Measurements from ENCODE around the gene OR2B2.

DNA sequence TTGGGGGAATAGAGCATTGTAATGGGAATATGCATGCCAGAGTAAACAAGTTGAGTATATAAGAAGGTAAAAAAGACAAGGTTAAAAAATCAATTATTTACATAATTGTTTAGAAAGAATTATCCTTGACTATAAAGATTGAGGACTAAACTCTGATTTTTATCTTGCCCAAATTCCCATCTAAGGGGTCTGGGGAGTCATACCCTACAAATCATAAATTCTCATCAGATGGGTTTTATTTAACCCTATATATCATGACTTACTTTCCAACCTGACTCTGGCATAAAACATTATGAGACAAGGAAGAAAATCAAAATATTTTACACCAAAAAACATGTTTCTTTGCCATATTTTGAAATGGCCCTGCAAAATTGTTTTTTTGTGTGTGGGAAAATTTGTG lies 12.7 kb downstream of the OR2B2 start:
- TF ChIP-seq, protein P1, sequence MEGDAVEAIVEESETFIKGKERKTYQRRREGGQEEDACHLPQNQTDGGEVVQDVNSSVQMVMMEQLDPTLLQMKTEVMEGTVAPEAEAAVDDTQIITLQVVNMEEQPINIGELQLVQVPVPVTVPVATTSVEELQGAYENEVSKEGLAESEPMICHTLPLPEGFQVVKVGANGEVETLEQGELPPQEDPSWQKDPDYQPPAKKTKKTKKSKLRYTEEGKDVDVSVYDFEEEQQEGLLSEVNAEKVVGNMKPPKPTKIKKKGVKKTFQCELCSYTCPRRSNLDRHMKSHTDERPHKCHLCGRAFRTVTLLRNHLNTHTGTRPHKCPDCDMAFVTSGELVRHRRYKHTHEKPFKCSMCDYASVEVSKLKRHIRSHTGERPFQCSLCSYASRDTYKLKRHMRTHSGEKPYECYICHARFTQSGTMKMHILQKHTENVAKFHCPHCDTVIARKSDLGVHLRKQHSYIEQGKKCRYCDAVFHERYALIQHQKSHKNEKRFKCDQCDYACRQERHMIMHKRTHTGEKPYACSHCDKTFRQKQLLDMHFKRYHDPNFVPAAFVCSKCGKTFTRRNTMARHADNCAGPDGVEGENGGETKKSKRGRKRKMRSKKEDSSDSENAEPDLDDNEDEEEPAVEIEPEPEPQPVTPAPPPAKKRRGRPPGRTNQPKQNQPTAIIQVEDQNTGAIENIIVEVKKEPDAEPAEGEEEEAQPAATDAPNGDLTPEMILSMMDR (IDR thresholded peaks at IDR 0.05; ENCODE audit: low read depth, low read length, missing input control), result no peak
- TF ChIP-seq EGR1 (IDR thresholded peaks at IDR 0.05; ENCODE audit: low read depth in 2 of 2) (no peak), HNF4G (IDR thresholded peaks at IDR 0.05) (no peak), YY1 (IDR thresholded peaks at IDR 0.05) (no peak), RAD21 (IDR thresholded peaks at IDR 0.05) (no peak), TAF1 (conservative IDR thresholded peaks at IDR 0.05) (no peak)
- TF ChIP-seq, protein P2, sequence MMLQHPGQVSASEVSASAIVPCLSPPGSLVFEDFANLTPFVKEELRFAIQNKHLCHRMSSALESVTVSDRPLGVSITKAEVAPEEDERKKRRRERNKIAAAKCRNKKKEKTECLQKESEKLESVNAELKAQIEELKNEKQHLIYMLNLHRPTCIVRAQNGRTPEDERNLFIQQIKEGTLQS (IDR thresholded peaks at IDR 0.05), result no peak
- TF ChIP-seq, protein P3, sequence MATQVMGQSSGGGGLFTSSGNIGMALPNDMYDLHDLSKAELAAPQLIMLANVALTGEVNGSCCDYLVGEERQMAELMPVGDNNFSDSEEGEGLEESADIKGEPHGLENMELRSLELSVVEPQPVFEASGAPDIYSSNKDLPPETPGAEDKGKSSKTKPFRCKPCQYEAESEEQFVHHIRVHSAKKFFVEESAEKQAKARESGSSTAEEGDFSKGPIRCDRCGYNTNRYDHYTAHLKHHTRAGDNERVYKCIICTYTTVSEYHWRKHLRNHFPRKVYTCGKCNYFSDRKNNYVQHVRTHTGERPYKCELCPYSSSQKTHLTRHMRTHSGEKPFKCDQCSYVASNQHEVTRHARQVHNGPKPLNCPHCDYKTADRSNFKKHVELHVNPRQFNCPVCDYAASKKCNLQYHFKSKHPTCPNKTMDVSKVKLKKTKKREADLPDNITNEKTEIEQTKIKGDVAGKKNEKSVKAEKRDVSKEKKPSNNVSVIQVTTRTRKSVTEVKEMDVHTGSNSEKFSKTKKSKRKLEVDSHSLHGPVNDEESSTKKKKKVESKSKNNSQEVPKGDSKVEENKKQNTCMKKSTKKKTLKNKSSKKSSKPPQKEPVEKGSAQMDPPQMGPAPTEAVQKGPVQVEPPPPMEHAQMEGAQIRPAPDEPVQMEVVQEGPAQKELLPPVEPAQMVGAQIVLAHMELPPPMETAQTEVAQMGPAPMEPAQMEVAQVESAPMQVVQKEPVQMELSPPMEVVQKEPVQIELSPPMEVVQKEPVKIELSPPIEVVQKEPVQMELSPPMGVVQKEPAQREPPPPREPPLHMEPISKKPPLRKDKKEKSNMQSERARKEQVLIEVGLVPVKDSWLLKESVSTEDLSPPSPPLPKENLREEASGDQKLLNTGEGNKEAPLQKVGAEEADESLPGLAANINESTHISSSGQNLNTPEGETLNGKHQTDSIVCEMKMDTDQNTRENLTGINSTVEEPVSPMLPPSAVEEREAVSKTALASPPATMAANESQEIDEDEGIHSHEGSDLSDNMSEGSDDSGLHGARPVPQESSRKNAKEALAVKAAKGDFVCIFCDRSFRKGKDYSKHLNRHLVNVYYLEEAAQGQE (IDR thresholded peaks at IDR 0.05), result no peak
- TF ChIP-seq, protein P4, sequence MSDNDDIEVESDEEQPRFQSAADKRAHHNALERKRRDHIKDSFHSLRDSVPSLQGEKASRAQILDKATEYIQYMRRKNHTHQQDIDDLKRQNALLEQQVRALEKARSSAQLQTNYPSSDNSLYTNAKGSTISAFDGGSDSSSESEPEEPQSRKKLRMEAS (IDR thresholded peaks at IDR 0.05), result no peak
